HFFc6 (cell line): ENCODE measurements around the gene MOXD1. TPM values are rescaled to one million over a fixed set of nuclear protein-coding genes. Genes with fewer than 3 reads are reported as not detected.

Experiments used
- DNase-seq: peaks from one replicate; pipeline ENCODE4 v3.0.0-alpha.2; 2018
- H3K27ac Mint-ChIP-seq: 2 replicates; pipeline ENCODE4 v1.8.0; 2020; ENCODE audit warnings: mild to moderate bottlenecking, mixed read lengths
- H3K27me3 Mint-ChIP-seq: 2 replicates; pipeline ENCODE4 v1.8.0; 2021; ENCODE audit warnings: mild to moderate bottlenecking, moderate library complexity, mixed read lengths; ENCODE audit not compliant: insufficient read depth
- H3K36me3 Mint-ChIP-seq: 2 replicates; pipeline ENCODE4 v1.8.0; 2021; ENCODE audit warnings: low read depth, mixed read lengths
- H3K4me1 Mint-ChIP-seq: 2 replicates; pipeline ENCODE4 v1.8.0; 2020; ENCODE audit warnings: low read depth, mixed read lengths
- H3K4me3 Mint-ChIP-seq: 2 replicates; pipeline ENCODE4 v1.8.0; 2020; ENCODE audit warnings: mild to moderate bottlenecking, moderate library complexity, mixed read lengths
- H3K9me3 Mint-ChIP-seq: 2 replicates; pipeline ENCODE4 v1.8.0; 2020; ENCODE audit warnings: mild to moderate bottlenecking, mixed read lengths
- CTCF ChIP-seq: fragments of 200-600 bp; sonication (generic); IDR thresholded peaks from 2 replicates; pipeline ENCODE4 v1.5.0; 2021; ENCODE audit warnings: antibody characterized with exemption, mild to moderate bottlenecking
- total RNA-seq, 6 experiments: library from RNA; stranded (reverse); fragmentation: NEBNext Ultra II Directional; extraction: Animal tissue kit (Norgen Biotek cat#: 25700); gene quantifications; 2 replicates in 1 of 6; 3 replicates in 5 of 6; pipeline ENCODE4 v1.2.3, GENCODE V29; 2021

The MOXD1 gene
- total RNA-seq, 6 experiments from 2014 or later: 85.0 to 174 (median 153) TPM

- no peak for DNase-seq
- no peak for TF ChIP-seq CTCF
- no peak overlapping the region for H3K4me3 Mint-ChIP-seq
- H3K27ac Mint-ChIP-seq: no peak overlapping the region
- peaks cover 34% of the 10 kb centered on the region for H3K4me1 Mint-ChIP-seq
- no peaks in the 10 kb centered on the region for H3K9me3 Mint-ChIP-seq
- H3K36me3 Mint-ChIP-seq: peaks cover 37% of the 10 kb centered on the region
- 0 out of 2 replicates have a peak, but pooled peaks cover 3% of the 10 kb centered on the region for H3K27me3 Mint-ChIP-seq
These were observed 70.5 kb downstream of the MOXD1 start for GRCh38 chr6:132330759-132331158.

- H3K4me3 Mint-ChIP-seq: no peak overlapping the region
- TF ChIP-seq CTCF: no peak
- H3K27ac Mint-ChIP-seq: no peak overlapping the region; the same call in 1 of the 2 replicates
- DNase-seq: no peak
- peaks cover 35% of the 10 kb centered on the region for H3K4me1 Mint-ChIP-seq
- H3K9me3 Mint-ChIP-seq: no peaks in the 10 kb centered on the region
- H3K27me3 Mint-ChIP-seq: peaks cover 1% of the 10 kb centered on the region; the same call in 1 of the 2 replicates
- H3K36me3 Mint-ChIP-seq: peaks cover 38% of the 10 kb centered on the region
These were observed 78.9 kb downstream of the MOXD1 start for GRCh38 chr6:132322398-132322797.

GRCh38 chr6:132320007-132320406, 81.3 kb downstream of the MOXD1 start:
- no peak overlapping the region for H3K27ac Mint-ChIP-seq
- peaks cover 11% of the 10 kb centered on the region for H3K9me3 Mint-ChIP-seq
- TF ChIP-seq CTCF: no peak
- H3K4me3 Mint-ChIP-seq: no peak overlapping the region
- H3K4me1 Mint-ChIP-seq: peaks cover 35% of the 10 kb centered on the region
- peak; percentile 42 for DNase-seq
- peaks cover 58% of the 10 kb centered on the region for H3K36me3 Mint-ChIP-seq
- H3K27me3 Mint-ChIP-seq: peaks cover 1% of the 10 kb centered on the region; the same call in 1 of the 2 replicates

GRCh38 chr6:132316970-132317369, 84.3 kb downstream of the MOXD1 start:
- peaks cover 1% of the 10 kb centered on the region; the same call in 1 of the 2 replicates for H3K27me3 Mint-ChIP-seq
- peaks cover 16% of the 10 kb centered on the region for H3K4me1 Mint-ChIP-seq
- peaks cover 11% of the 10 kb centered on the region for H3K9me3 Mint-ChIP-seq
- DNase-seq: no peak
- no peak overlapping the region for H3K4me3 Mint-ChIP-seq
- TF ChIP-seq CTCF: no peak
- no peak overlapping the region for H3K27ac Mint-ChIP-seq
- peaks cover 62% of the 10 kb centered on the region for H3K36me3 Mint-ChIP-seq

GRCh38 chr6:132314432-132314831, 86.8 kb downstream of the MOXD1 start:
- Mint-ChIP-seq H3K36me3 (peaks cover 75% of the 10 kb centered on the region), H3K4me1 (no peaks in the 10 kb centered on the region; the same call in 1 of the 2 replicates), H3K27me3 (no peaks in the 10 kb centered on the region; the same call in 1 of the 2 replicates), H3K9me3 (peaks cover 24% of the 10 kb centered on the region), H3K4me3 (no peak overlapping the region), H3K27ac (no peak overlapping the region)
- TF ChIP-seq CTCF: no peak
- DNase-seq: no peak
